Right lobe of liver (tissue), 4 donors: ENCODE measurements around the gene CNIH2.

Experiments
- POLR2A ChIP-seq: fragments of 450-650 bp; IDR thresholded peaks from one replicate; pipeline ENCODE4 v1.6.1; 2017; ENCODE audit warnings: antibody characterized with exemption, mild to moderate bottlenecking
- TF ChIP-seq, protein P1 (sequence below), 4 donors: fragments of 200-600 bp in 3 of 4; fragments of 450-650 bp in 1 of 4; IDR thresholded peaks; one replicate each; pipeline versions ENCODE4 v1.5.1 to v1.8.0; 2016 to 2022; ENCODE audit warnings: antibody characterized with exemption in 4 of 4, mild to moderate bottlenecking in 2 of 4
- donor health status: DM: no; HTN: no; CAD: no.
- donor health status: DM: no; HTN: no; CAD: no.
- donor health status: DM: no; HTN: yes; CAD: no.

DNA sequence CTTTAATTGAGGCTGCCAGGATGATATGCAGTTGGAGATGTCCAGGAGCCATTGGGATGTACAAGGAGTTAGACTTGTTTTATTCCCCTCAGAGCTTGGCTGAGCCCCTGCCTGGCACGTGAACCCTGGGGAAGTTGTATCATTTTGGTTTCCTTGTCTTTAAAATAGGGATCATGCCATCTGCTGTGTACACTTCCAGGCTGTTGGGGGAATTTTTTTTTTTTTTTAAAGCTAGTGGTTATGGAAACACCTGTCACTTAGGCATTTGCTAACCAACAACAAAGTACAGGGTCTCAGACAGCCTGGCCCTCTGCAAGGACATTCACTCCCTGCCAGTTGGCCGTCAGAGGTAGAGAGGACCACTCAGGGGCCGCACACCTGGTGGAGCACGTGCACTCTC is 18.0 kb upstream of the CNIH2 start:
- TF ChIP-seq, protein P1, sequence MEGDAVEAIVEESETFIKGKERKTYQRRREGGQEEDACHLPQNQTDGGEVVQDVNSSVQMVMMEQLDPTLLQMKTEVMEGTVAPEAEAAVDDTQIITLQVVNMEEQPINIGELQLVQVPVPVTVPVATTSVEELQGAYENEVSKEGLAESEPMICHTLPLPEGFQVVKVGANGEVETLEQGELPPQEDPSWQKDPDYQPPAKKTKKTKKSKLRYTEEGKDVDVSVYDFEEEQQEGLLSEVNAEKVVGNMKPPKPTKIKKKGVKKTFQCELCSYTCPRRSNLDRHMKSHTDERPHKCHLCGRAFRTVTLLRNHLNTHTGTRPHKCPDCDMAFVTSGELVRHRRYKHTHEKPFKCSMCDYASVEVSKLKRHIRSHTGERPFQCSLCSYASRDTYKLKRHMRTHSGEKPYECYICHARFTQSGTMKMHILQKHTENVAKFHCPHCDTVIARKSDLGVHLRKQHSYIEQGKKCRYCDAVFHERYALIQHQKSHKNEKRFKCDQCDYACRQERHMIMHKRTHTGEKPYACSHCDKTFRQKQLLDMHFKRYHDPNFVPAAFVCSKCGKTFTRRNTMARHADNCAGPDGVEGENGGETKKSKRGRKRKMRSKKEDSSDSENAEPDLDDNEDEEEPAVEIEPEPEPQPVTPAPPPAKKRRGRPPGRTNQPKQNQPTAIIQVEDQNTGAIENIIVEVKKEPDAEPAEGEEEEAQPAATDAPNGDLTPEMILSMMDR (IDR thresholded peaks at IDR 0.05): no peak
- TF ChIP-seq POLR2A: no peak
